ENCODE data around the gene MRTFA.

- TF ChIP-seq CTCF (IDR thresholded peaks at IDR 0.05) (no peak), POLR2AphosphoS5 (IDR thresholded peaks at IDR 0.05) (no peak), POLR2A (IDR thresholded peaks at IDR 0.05) (no peak)
These were observed 79.9 kb downstream of the MRTFA start for GRCh38 chr22:40556641-40557040.

Measured in prostate gland (tissue), 2 donors.